PC-9 (cell line): ENCODE data around the gene IRF2. TPM values are rescaled to one million over a fixed set of nuclear protein-coding genes. Genes with fewer than 3 reads are reported as not detected.

ENCODE experiments used
- BruUV-seq: library from RNA; stranded (reverse); fragments of 400-500 nt; replicated peaks from 2 replicates; lab custom pipeline; 2021; lab: Mats Ljungman, UMichigan
- CTCF ChIA-PET: fragments of 300-600 bp; sonication (Branson Sonifier 250); formaldehyde crosslinking; loops from one replicate; lab custom pipeline; 2022; ENCODE audit warnings: antibody characterized with exemption; lab: Charles Lee
- POLR2A ChIA-PET: fragments of 300-600 bp; sonication (Branson Sonifier 250); formaldehyde crosslinking; loops from one replicate; lab custom pipeline; 2022; ENCODE audit warnings: antibody characterized with exemption; ENCODE audit not compliant: unreplicated experiment; lab: Charles Lee
- DNase-seq, 2 experiments: peaks; one replicate each; pipeline versions ENCODE4 v3.0.0 to v3.0.0-alpha.2; 2015 to 2022; ENCODE audit warnings: mixed read lengths in 1 of 2
- H2AFZ ChIP-seq: fragments of 200-600 bp; sonication (generic); 2 replicates; pipeline ENCODE4 v1.8.1; 2017; ENCODE audit warnings: antibody characterized with exemption
- H3F3A ChIP-seq: fragments of 200-600 bp; sonication (generic); 2 replicates; pipeline ENCODE4 v1.8.1; 2017; ENCODE audit warnings: antibody characterized with exemption, mild to moderate bottlenecking, low read depth; ENCODE audit not compliant: insufficient read depth
- H3K27ac ChIP-seq: fragments of 200-600 bp; sonication (generic); 2 replicates; pipeline ENCODE4 v1.6.1; 2016; ENCODE audit warnings: mixed run types
- H3K27me3 ChIP-seq: fragments of 200-600 bp; sonication (generic); 2 replicates; pipeline ENCODE4 v1.6.1; 2016; ENCODE audit warnings: low read depth, mixed run types; ENCODE audit not compliant: insufficient read depth
- H3K36me3 ChIP-seq: fragments of 200-600 bp; sonication (generic); 2 replicates; pipeline ENCODE4 v1.6.1; 2016; ENCODE audit warnings: low read depth, mixed run types
- H3K4me1 ChIP-seq: fragments of 200-600 bp; sonication (generic); replicated peaks from 2 replicates; pipeline ENCODE4 v1.6.1; 2016; ENCODE audit warnings: mixed run types; ENCODE audit not compliant: insufficient read depth
- H3K4me2 ChIP-seq: fragments of 200-600 bp; sonication (generic); 2 replicates; pipeline ENCODE4 v1.6.1; 2017; ENCODE audit warnings: mixed run types
- H3K4me3 ChIP-seq: fragments of 200-600 bp; sonication (generic); 2 replicates; pipeline ENCODE4 v1.6.1; 2016; ENCODE audit warnings: mixed run types
- H3K79me2 ChIP-seq: fragments of 200-600 bp; sonication (generic); 2 replicates; pipeline ENCODE4 v1.6.1; 2017; ENCODE audit warnings: low read depth, mixed run types
- H3K9me2 ChIP-seq: fragments of 200-600 bp; sonication (generic); 2 replicates; pipeline ENCODE4 v1.8.1; 2017; ENCODE audit warnings: mild to moderate bottlenecking; ENCODE audit not compliant: insufficient read depth
- H3K9me3 ChIP-seq: fragments of 200-600 bp; sonication (generic); 2 replicates; pipeline ENCODE4 v1.8.1; 2016; ENCODE audit warnings: low read depth; ENCODE audit not compliant: insufficient read depth
- H4K20me1 ChIP-seq: fragments of 200-600 bp; sonication (generic); 2 replicates; pipeline ENCODE4 v1.8.1; 2017; ENCODE audit not compliant: insufficient read depth
- EZH2 ChIP-seq: fragments of 200-600 bp; sonication (generic); IDR thresholded peaks from 2 replicates; pipeline ENCODE4 v1.8.0; 2017; ENCODE audit warnings: antibody characterized with exemption, low read depth
- intact Hi-C: fragments of 100-400 bp; cut with micrococcal nuclease; formaldehyde crosslinking; loops from one replicate; pipeline ENCODE4 v1.10.0; 2022; ENCODE audit not compliant: unreplicated experiment
- total RNA-seq: library from RNA; stranded (reverse); gene quantifications from 2 replicates; pipeline ENCODE4 v1.2.3, GENCODE V29; 2021
- TF ChIP-seq, protein P1 (sequence below): fragments of 200-600 bp; sonication (generic); conservative IDR thresholded peaks from 2 replicates; pipeline ENCODE4 v1.6.1; 2017; ENCODE audit warnings: mixed run types, antibody characterized with exemption, mild to moderate bottlenecking, moderate library complexity

IRF2 gene
- total RNA-seq, 1 experiment from 2014 or later = 34.4 TPM

DNA sequence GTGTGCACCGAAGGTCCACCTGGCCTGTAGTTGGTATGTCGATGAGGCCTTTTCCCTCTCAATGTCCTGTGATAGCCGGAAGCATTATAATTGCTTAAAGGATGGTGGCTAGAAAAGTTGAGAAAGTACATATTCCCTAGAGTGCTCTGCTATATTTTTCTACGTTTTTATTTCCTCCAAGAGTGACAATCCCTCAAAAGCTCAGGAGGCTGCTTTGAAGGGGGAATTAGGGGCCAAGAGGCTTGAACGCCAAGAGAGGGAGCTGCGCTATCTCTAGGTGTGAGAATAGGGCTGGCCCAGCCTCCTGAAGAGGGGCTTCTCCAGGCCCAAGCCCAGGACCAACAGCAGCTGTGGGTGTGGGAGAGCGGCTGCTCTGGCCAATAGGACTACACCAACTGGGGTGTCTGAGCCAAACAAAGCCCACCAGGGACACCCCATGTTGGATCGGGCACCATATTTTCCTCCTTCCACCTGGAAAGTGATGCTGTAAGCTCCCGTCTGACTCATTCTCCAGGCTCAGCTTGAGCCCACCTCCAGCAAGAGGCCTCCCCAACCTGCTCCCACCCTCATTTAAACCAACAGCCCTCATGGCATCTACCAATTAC lies 124.0 kb downstream of the IRF2 start:
- no peak for DNase-seq
- Histone ChIP-seq H3K27me3 (no peaks in the 10 kb centered on the region), H3K79me2 (no peaks in the 10 kb centered on the region), H3K4me3 (no peak overlapping the region), H3K9me2 (no peaks in the 10 kb centered on the region), H3K4me1 (peaks cover 18% of the 10 kb centered on the region), H3K4me2 (no peak overlapping the region), H4K20me1 (no peaks in the 10 kb centered on the region), H2AFZ (no peak overlapping the region), H3K36me3 (no peaks in the 10 kb centered on the region), H3K9me3 (no peaks in the 10 kb centered on the region), H3K27ac (no peak overlapping the region), H3F3A (no peaks in the 10 kb centered on the region)
- no peak for TF ChIP-seq EZH2
- TF ChIP-seq, protein P1, sequence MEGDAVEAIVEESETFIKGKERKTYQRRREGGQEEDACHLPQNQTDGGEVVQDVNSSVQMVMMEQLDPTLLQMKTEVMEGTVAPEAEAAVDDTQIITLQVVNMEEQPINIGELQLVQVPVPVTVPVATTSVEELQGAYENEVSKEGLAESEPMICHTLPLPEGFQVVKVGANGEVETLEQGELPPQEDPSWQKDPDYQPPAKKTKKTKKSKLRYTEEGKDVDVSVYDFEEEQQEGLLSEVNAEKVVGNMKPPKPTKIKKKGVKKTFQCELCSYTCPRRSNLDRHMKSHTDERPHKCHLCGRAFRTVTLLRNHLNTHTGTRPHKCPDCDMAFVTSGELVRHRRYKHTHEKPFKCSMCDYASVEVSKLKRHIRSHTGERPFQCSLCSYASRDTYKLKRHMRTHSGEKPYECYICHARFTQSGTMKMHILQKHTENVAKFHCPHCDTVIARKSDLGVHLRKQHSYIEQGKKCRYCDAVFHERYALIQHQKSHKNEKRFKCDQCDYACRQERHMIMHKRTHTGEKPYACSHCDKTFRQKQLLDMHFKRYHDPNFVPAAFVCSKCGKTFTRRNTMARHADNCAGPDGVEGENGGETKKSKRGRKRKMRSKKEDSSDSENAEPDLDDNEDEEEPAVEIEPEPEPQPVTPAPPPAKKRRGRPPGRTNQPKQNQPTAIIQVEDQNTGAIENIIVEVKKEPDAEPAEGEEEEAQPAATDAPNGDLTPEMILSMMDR = no peak
- CTCF ChIA-PET = no interaction called here
- POLR2A ChIA-PET = no interaction called here
- intact Hi-C loops = no loop called here
- no TSS peak for BruUV-seq

DNA sequence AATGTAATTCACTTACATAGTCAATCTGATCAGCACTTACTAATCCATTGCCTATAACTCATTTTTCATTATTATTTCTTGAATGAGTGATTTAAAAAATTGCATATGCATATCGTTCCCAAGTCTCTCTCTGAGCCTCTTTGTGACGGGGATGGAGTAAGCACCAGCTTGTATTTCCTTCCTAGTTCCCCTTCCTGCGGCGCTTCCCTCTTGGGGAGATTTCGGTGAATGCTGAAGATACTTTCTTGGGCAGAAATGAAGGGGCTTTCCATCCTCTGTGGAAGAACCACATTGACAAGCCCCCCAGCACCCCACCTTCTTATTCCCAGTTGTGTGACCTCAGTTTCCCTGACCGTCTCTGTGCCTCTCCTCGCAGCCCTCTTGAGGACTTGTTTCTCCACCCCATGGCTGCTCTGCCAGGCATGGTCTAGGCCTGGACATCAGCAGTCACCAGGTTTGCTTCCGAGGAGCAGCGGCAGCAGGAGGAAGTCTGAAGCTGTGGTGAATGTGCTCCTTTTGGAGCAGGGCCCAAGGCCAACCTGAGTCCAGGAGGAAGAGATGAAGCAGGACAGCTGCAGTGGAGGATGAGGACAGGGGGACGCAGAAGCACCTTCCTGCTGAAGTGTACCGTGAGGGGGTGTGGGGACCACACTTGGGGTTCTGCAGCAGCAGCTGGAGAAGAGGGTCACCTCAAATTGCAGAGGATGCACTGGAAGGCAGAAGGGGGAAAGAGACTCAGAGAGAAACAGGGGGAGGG lies 124.9 kb downstream of the IRF2 start:
- no TSS peak for BruUV-seq
- Histone ChIP-seq H3K9me2 (no peaks in the 10 kb centered on the region), H3K4me3 (no peak overlapping the region), H2AFZ (no peak overlapping the region), H3K79me2 (no peaks in the 10 kb centered on the region), H3K4me2 (no peak overlapping the region), H3K9me3 (no peaks in the 10 kb centered on the region), H3K4me1 (peaks cover 18% of the 10 kb centered on the region), H3K27me3 (no peaks in the 10 kb centered on the region), H3K27ac (no peak overlapping the region), H3K36me3 (no peaks in the 10 kb centered on the region), H4K20me1 (no peaks in the 10 kb centered on the region), H3F3A (no peaks in the 10 kb centered on the region)
- no peak for DNase-seq
- intact Hi-C loops = no loop called here
- ChIA-PET CTCF (no interaction called here), POLR2A (interaction anchor here (0.6 kb wide), 1 partner anchor 957 kb away, joined by 4 read pairs; no protein-coding TSS in a partner anchor)
- TF ChIP-seq EZH2 = no peak
- TF ChIP-seq, protein P1 = no peak

DNA sequence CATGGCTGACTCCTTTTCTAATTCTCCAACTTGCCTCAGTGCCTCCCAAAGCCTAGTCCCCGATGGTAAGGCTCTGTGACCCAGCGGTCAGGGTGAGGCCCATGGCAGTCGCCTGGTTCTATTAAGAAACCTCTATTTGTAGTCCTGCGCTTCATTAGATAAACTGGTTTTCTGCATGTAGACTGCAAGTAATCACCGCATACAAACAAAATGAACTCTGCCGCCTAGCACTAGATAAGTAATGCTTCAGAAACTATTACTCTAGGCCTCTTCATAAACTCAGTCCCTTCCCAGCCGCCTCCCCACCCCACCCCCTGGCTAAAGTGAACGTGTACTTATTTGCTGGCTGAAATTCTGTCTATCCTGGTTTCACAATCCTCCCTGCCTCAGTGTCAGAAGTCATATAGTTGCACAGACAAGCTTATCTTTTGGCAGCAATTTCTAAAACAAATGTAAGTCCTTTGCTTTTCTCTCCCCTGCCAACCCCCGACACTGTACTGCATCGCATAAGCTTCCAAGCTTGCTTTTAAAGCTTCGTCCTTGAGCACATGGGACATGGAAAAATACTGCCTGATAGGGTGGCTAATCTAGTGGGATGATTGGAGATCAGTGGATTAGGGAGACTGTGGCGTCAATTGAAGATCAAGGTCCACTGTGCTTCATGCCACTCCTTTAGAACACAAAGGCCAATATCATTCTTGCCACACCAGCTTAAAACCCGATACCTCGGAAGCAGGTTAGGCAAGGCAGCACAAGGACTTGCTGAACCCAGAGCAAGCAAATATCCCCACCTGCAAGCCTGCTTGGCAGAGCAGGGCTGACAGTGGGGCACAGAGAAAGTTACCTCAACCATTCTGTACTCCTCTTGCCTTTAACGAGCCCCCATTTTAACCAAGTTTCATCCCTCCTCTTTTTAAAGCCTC lies 125.8 kb downstream of the IRF2 start:
- no peaks in the 10 kb centered on the region for H4K20me1 ChIP-seq
- BruUV-seq = no TSS peak
- H3K9me3 ChIP-seq = no peaks in the 10 kb centered on the region
- intact Hi-C loops = no loop called here
- DNase-seq = peak in 1 of 2 experiments; percentile 56
- H3F3A ChIP-seq = no peaks in the 10 kb centered on the region
- TF ChIP-seq, protein P1 = no peak
- no peak for TF ChIP-seq EZH2
- H3K4me3 ChIP-seq = no peak overlapping the region
- peak overlapping the region; percentile 66; the same call in 1 of the 2 replicates for H3K27ac ChIP-seq
- H3K9me2 ChIP-seq = no peaks in the 10 kb centered on the region
- H2AFZ ChIP-seq = no peak overlapping the region
- peak overlapping the region; percentile 55; the same call in 1 of the 2 replicates for H3K4me2 ChIP-seq
- no peaks in the 10 kb centered on the region for H3K79me2 ChIP-seq
- ChIA-PET POLR2A (interaction anchor here (0.6 to 0.9 kb wide), 4 partner anchors 12 to 958 kb away, joined by 3 to 7 read pairs (median 4); no protein-coding TSS in a partner anchor), CTCF (no interaction called here)
- H3K27me3 ChIP-seq = no peaks in the 10 kb centered on the region
- no peaks in the 10 kb centered on the region for H3K36me3 ChIP-seq
- H3K4me1 ChIP-seq = peaks cover 18% of the 10 kb centered on the region
